Measurements from ENCODE around the gene CIT.

DNA sequence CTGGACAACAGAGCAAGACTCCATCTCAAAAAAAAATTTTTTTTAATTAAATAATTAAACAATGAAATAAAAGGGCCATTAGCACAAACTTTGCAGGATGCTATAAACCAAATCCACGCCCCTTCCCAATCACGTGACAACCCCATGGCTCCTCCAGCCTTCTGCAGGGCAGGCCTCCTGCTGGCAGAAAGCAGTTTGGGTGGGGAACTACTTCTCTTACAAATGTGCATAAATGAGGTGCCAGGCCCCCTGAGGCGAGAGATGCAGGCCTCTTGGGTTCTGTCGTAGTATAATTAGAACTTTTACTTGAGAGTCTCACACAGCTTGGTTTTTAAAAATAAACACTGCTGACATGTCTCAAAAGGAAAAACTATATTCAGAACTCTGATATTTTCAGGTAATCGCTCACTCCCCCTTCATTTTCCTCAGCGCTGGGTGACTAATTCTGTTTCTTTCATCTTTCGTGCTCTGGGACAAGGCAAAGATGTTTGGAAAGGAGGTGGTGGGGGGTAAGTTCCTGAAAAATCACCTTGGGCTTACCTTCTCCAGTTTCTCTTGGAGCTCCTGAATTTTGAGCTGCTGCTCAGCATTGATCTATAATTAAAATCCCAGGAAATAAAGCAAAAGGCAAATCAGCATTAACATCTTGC is 101.7 kb downstream of the CIT start:
- no peak for TF ChIP-seq CTCF (IDR thresholded peaks at IDR 0.05)
- TF ChIP-seq POLR2AphosphoS5 (IDR thresholded peaks at IDR 0.05), result no peak

Measured in suprapubic skin (tissue), 3 donors.